ENCODE results near the gene TAF1C.

TAF1C gene

DNA sequence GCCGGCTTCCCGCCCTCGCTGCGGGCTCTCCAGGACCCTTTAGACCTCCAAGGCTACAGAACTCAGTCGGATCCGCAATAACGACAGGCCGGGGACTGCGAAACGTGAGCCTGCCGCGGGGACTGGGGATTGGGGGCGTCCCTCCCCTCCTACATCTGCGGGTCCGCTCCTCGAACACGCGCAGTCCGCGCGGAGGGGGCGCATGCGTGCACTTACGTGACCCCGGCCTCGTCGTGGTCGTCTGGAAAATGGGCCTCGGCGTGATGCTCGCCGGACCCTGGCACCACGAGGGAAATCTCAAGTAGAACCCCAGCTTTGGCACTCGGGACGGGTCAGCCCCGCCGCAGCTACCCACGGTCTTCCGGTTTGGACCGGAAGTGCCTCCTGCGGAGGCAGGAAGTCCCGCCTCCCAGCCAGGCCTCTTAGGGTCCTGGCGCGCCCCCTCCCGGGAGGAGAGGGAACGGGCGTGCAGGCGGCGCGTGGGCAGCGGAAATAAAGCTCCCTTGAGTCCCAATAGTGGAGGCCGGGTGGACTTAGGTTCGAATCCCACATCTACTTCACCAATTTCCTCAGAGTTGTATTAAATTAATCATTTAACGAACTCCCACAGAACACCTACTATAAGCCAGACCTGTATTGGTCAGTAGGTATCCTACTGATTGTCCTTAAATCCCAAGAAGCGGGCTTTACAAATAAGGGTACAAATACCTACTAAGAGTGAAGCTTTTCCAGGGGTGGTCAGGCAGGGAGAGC, at the start of gene TAF1C:
Gene TAF1C, minus strand, starts transcription at position 373 of the 753 bp plus-strand sequence. CDS start 2,069 bp downstream, outside the sequence.
- Histone ChIP-seq H3K36me3 (ENCODE audit: insufficient read depth, low read length) (peaks cover 36% of the 10 kb centered on the region), H3K27me3 (ENCODE audit: insufficient read depth, low read length) (no peaks in the 10 kb centered on the region), H3K9me3 (ENCODE audit: low read length) (no peaks in the 10 kb centered on the region), H3K4me3 (ENCODE audit: low read length) (peak within 1 kb of the TSS; percentile 94), H2AFZ (ENCODE audit: low read depth, low read length) (peak within 1 kb of the TSS; percentile 85), H3K4me1 (ENCODE audit: insufficient read depth, low read length) (peaks cover 11% of the 10 kb centered on the region)

DNA sequence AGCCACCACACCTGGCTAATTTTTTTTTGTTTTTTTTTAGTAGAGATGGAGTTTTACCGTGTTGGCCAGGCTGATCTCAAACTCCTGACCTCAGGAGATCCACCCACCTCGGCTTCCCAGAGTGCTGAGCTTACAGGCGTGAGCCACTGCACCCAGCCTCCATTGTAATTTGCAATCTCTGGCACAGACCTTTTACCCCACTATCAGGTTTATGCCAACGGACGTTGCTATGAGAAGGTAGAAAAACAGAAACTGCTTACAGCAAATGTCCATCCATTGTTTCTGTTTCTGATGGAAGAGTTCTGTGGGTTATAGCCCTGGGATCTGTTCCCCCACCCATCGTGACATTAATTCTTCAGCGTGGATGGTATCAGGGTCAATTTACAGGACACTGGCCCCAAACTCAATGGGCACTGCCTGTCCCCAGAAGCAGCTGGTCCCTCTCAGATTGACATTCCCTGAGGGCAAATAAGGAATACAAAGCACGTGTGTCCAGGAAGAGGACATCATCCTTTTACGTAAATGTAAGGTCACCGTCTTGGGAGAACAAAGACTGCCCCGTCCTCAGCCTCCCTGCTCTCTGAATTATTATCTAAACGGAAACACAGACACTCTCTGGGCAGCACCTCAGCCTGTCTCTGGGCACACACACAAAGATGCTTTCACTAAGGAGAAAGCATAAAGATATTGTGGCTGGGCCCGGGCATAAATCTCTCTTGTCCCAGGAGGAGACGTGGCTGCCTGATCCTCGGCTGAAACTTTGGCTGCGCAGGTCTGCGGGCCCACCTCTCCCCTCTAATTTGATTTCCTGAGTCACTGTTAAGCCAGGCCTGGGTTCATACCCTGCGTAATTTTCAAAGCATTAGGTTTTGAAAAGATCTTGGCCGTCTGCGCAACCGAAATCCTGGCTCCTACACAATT, 47.7 kb upstream of the TAF1C start:
- H2AFZ ChIP-seq (ENCODE audit: low read depth, low read length) = peak overlapping the region; percentile 11
- no peaks in the 10 kb centered on the region for H3K9me3 ChIP-seq (ENCODE audit: low read length)
- H3K27me3 ChIP-seq (ENCODE audit: insufficient read depth, low read length) = peaks cover 2% of the 10 kb centered on the region
- H3K4me1 ChIP-seq (ENCODE audit: insufficient read depth, low read length) = peaks cover 12% of the 10 kb centered on the region
- H3K4me3 ChIP-seq (ENCODE audit: low read length) = no peak overlapping the region
- no peaks in the 10 kb centered on the region for H3K36me3 ChIP-seq (ENCODE audit: insufficient read depth, low read length)

- Histone ChIP-seq H3K27me3 (ENCODE audit: insufficient read depth, low read length) (peaks cover 2% of the 10 kb centered on the region), H3K36me3 (ENCODE audit: insufficient read depth, low read length) (no peaks in the 10 kb centered on the region), H3K9me3 (ENCODE audit: low read length) (no peaks in the 10 kb centered on the region), H2AFZ (ENCODE audit: low read depth, low read length) (no peak overlapping the region), H3K4me1 (ENCODE audit: insufficient read depth, low read length) (peaks cover 12% of the 10 kb centered on the region), H3K4me3 (ENCODE audit: low read length) (no peak overlapping the region)
These were observed 46.9 kb upstream of the TAF1C start for GRCh38 chr16:84233748-84234147.

- Histone ChIP-seq H3K4me3 (ENCODE audit: low read length) (no peak overlapping the region), H2AFZ (ENCODE audit: low read depth, low read length) (no peak overlapping the region), H3K9me3 (ENCODE audit: low read length) (no peaks in the 10 kb centered on the region), H3K36me3 (ENCODE audit: insufficient read depth, low read length) (no peaks in the 10 kb centered on the region), H3K27me3 (ENCODE audit: insufficient read depth, low read length) (peaks cover 2% of the 10 kb centered on the region), H3K4me1 (ENCODE audit: insufficient read depth, low read length) (peaks cover 18% of the 10 kb centered on the region)
These were observed 46.1 kb upstream of the TAF1C start for GRCh38 chr16:84232969-84233368.

- Histone ChIP-seq H3K27me3 (ENCODE audit: insufficient read depth, low read length) (peaks cover 2% of the 10 kb centered on the region), H3K4me3 (ENCODE audit: low read length) (no peak overlapping the region), H2AFZ (ENCODE audit: low read depth, low read length) (no peak overlapping the region), H3K9me3 (ENCODE audit: low read length) (no peaks in the 10 kb centered on the region), H3K36me3 (ENCODE audit: insufficient read depth, low read length) (no peaks in the 10 kb centered on the region), H3K4me1 (ENCODE audit: insufficient read depth, low read length) (peaks cover 23% of the 10 kb centered on the region)
These were observed 45.2 kb upstream of the TAF1C start for GRCh38 chr16:84232060-84232459.

- H3K27me3 ChIP-seq (ENCODE audit: insufficient read depth, low read length) = no peaks in the 10 kb centered on the region
- H2AFZ ChIP-seq (ENCODE audit: low read depth, low read length) = no peak overlapping the region
- H3K9me3 ChIP-seq (ENCODE audit: low read length) = no peaks in the 10 kb centered on the region
- no peak overlapping the region for H3K4me3 ChIP-seq (ENCODE audit: low read length)
- peaks cover 14% of the 10 kb centered on the region for H3K4me1 ChIP-seq (ENCODE audit: insufficient read depth, low read length)
- no peaks in the 10 kb centered on the region for H3K36me3 ChIP-seq (ENCODE audit: insufficient read depth, low read length)
These were observed 42.6 kb upstream of the TAF1C start for GRCh38 chr16:84229471-84229870.

DNA sequence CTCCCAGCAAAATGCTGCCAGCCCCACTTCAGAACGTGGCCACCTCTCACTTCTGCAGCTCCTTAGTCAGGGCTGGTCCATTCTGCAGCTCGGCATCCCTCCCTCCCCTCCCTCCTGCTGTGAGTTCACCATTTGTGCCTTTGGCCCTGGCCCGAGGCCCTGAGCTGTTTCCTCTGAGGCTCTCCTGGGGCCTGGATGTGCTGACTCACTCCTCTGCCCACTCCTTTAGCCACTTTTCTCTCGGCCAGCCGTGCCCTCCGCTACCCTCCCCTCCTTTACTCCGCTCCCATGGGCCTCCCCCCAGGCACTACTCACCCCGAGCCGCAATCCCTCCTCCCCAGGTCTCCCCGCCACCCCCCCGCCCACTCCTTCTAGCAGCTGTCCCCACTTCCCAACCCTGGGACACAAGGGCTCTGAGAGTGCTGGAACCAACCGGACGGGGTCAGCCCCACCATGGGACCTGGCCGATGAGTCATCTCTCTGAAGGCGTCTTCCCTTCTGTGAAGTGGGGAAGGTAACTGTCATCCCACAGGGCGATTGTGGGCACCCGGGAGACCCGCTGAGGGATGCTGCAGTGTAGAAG, 41.5 kb upstream of the TAF1C start:
- peaks cover 11% of the 10 kb centered on the region for H3K4me1 ChIP-seq (ENCODE audit: insufficient read depth, low read length)
- H3K9me3 ChIP-seq (ENCODE audit: low read length) = no peaks in the 10 kb centered on the region
- no peak overlapping the region for H2AFZ ChIP-seq (ENCODE audit: low read depth, low read length)
- no peaks in the 10 kb centered on the region for H3K36me3 ChIP-seq (ENCODE audit: insufficient read depth, low read length)
- no peaks in the 10 kb centered on the region for H3K27me3 ChIP-seq (ENCODE audit: insufficient read depth, low read length)
- H3K4me3 ChIP-seq (ENCODE audit: low read length) = no peak overlapping the region

GRCh38 chr16:84227548-84227947, 40.7 kb upstream of the TAF1C start:
- H3K27me3 ChIP-seq (ENCODE audit: insufficient read depth, low read length) = no peaks in the 10 kb centered on the region
- peaks cover 1% of the 10 kb centered on the region for H3K9me3 ChIP-seq (ENCODE audit: low read length)
- H3K4me3 ChIP-seq (ENCODE audit: low read length) = no peak overlapping the region
- H3K4me1 ChIP-seq (ENCODE audit: insufficient read depth, low read length) = peaks cover 11% of the 10 kb centered on the region
- H2AFZ ChIP-seq (ENCODE audit: low read depth, low read length) = no peak overlapping the region
- H3K36me3 ChIP-seq (ENCODE audit: insufficient read depth, low read length) = no peaks in the 10 kb centered on the region

DNA sequence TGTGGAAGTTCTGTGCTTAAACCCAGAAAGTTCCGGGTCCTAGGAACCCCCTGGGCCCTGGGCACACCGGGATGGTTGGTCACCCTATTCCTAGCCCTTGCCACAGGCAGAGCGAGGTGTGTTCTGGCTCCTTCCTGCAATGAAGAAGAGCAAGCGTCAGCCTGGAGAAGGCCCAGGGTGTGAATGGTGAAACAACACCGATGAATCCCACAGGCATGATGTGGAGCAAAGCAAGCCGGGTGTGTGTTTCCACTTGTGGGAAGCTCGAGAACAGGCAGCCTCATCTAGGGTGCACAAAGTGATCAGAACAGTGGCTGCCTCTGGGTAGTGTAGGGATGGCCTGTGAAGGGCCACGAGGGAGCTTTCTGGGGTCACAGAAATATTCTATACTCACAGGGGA, 39.2 kb upstream of the TAF1C start:
- no peaks in the 10 kb centered on the region for H3K27me3 ChIP-seq (ENCODE audit: insufficient read depth, low read length)
- no peaks in the 10 kb centered on the region for H3K36me3 ChIP-seq (ENCODE audit: insufficient read depth, low read length)
- no peak overlapping the region for H3K4me3 ChIP-seq (ENCODE audit: low read length)
- peaks cover 11% of the 10 kb centered on the region for H3K4me1 ChIP-seq (ENCODE audit: insufficient read depth, low read length)
- no peak overlapping the region for H2AFZ ChIP-seq (ENCODE audit: low read depth, low read length)
- peaks cover 2% of the 10 kb centered on the region for H3K9me3 ChIP-seq (ENCODE audit: low read length)

- H3K4me1 ChIP-seq (ENCODE audit: insufficient read depth, low read length) = peaks cover 11% of the 10 kb centered on the region
- no peak overlapping the region for H3K4me3 ChIP-seq (ENCODE audit: low read length)
- H3K27me3 ChIP-seq (ENCODE audit: insufficient read depth, low read length) = no peaks in the 10 kb centered on the region
- H2AFZ ChIP-seq (ENCODE audit: low read depth, low read length) = no peak overlapping the region
- H3K9me3 ChIP-seq (ENCODE audit: low read length) = peaks cover 2% of the 10 kb centered on the region
- H3K36me3 ChIP-seq (ENCODE audit: insufficient read depth, low read length) = no peaks in the 10 kb centered on the region
These were observed 38.7 kb upstream of the TAF1C start for GRCh38 chr16:84225571-84225970.

- Histone ChIP-seq H3K36me3 (ENCODE audit: insufficient read depth, low read length) (no peaks in the 10 kb centered on the region), H3K4me3 (ENCODE audit: low read length) (no peak overlapping the region), H3K4me1 (ENCODE audit: insufficient read depth, low read length) (peaks cover 11% of the 10 kb centered on the region), H3K27me3 (ENCODE audit: insufficient read depth, low read length) (no peaks in the 10 kb centered on the region), H2AFZ (ENCODE audit: low read depth, low read length) (no peak overlapping the region), H3K9me3 (ENCODE audit: low read length) (peaks cover 2% of the 10 kb centered on the region)
These were observed 38.3 kb upstream of the TAF1C start for GRCh38 chr16:84225126-84225525.

DNA sequence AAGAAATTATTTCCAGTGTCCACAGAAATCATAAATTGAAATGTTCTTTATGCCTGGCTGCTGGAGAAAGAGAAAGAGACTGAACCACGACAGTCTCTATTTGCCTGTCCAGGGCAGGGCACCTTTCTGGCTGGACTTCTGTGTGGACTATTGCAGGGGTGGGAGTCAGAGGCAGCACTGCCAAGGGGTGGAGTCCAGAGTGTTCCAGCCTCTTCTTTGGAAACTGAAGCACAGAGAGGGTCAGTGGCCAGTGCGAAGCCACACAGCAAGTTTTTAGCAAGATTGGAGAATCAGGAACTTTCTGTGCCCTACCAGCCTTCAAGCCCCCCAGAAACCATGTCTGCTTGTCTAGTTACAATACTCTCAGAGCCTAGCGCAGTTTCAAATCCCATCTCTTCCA, 37.7 kb upstream of the TAF1C start:
- no peaks in the 10 kb centered on the region for H3K27me3 ChIP-seq (ENCODE audit: insufficient read depth, low read length)
- no peak overlapping the region for H2AFZ ChIP-seq (ENCODE audit: low read depth, low read length)
- no peak overlapping the region for H3K4me3 ChIP-seq (ENCODE audit: low read length)
- peaks cover 11% of the 10 kb centered on the region for H3K4me1 ChIP-seq (ENCODE audit: insufficient read depth, low read length)
- no peaks in the 10 kb centered on the region for H3K36me3 ChIP-seq (ENCODE audit: insufficient read depth, low read length)
- H3K9me3 ChIP-seq (ENCODE audit: low read length) = peaks cover 2% of the 10 kb centered on the region

- Histone ChIP-seq H3K36me3 (ENCODE audit: insufficient read depth, low read length) (no peaks in the 10 kb centered on the region), H3K4me3 (ENCODE audit: low read length) (no peak overlapping the region), H3K9me3 (ENCODE audit: low read length) (peaks cover 2% of the 10 kb centered on the region), H3K27me3 (ENCODE audit: insufficient read depth, low read length) (no peaks in the 10 kb centered on the region), H3K4me1 (ENCODE audit: insufficient read depth, low read length) (peaks cover 9% of the 10 kb centered on the region), H2AFZ (ENCODE audit: low read depth, low read length) (no peak overlapping the region)
These were observed 36.6 kb upstream of the TAF1C start for GRCh38 chr16:84223456-84223855.
